B cell (primary cell): ENCODE results near the gene BORCS8. TPM values are rescaled to one million over a fixed set of nuclear protein-coding genes. Genes with fewer than 3 reads are reported as not detected.
A peak's percentile ranks its signal among the peaks of the same experiment; 100 is the strongest.

Experiments
- ATAC-seq: fragments of 200-7000 bp; cut with Tn5 transposase; one replicate; pipeline ENCODE4 v1.10.0; 2021; ENCODE audit warnings: low read depth, mild to moderate bottlenecking, moderate number of reproducible peaks, moderate library complexity
- CTCF ChIA-PET: fragments of 350-600 bp; sonication (Branson Sonifier 250); formaldehyde crosslinking; loops from one replicate; lab custom pipeline; 2021; ENCODE audit warnings: antibody characterized with exemption, inconsistent platforms; lab: Charles Lee
- POLR2A ChIA-PET: fragments of 350-600 bp; sonication (Branson Sonifier 250); formaldehyde crosslinking; loops from one replicate; lab custom pipeline; 2021; ENCODE audit warnings: antibody characterized with exemption; lab: Charles Lee
- DNase-seq: peaks from one replicate; pipeline ENCODE4 v3.0.0; 2013
- H2AFZ ChIP-seq: 2 replicates; pipeline ENCODE4 v1.6.1; 2012; ENCODE audit warnings: mild to moderate bottlenecking, low read depth, low read length; ENCODE audit not compliant: insufficient read depth, poor library complexity, severe bottlenecking
- H3K27ac ChIP-seq, 2 donors: 1 replicate in 1 of 2; 2 replicates in 1 of 2; pipeline ENCODE4 v1.5.1; 2012 to 2013; ENCODE audit warnings: low read length in 2 of 2, mild to moderate bottlenecking in 2 of 2, moderate library complexity in 1 of 2
- H3K27me3 ChIP-seq, 4 experiments: fragments of 200-600 bp in 1 of 4; sonication (generic) in 1 of 4; replicated peaks in 1 of 4; 1 replicate in 2 of 4; 2 replicates in 2 of 4; pipeline versions ENCODE4 v1.6.1 to v1.7.0; 2013 to 2016; ENCODE audit warnings: low read length in 3 of 4, mild to moderate bottlenecking in 2 of 4, mixed read lengths in 1 of 4, moderate library complexity in 1 of 4; ENCODE audit not compliant: insufficient read depth in 4 of 4, control insufficient read depth in 3 of 4; ENCODE audit errors: control extremely low read depth in 1 of 4
- H3K36me3 ChIP-seq, 2 experiments: replicated peaks in 1 of 2; 1 replicate in 1 of 2; 2 replicates in 1 of 2; pipeline versions ENCODE4 v1.6.1 to v1.7.1; 2013; ENCODE audit warnings: low read length in 1 of 2; ENCODE audit not compliant: insufficient read depth in 2 of 2, control insufficient read depth in 1 of 2; ENCODE audit errors: control extremely low read depth in 1 of 2, extremely low read depth in 1 of 2
- H3K4me1 ChIP-seq, 2 donors: fragments of 200-600 bp in 1 of 2; sonication (generic) in 1 of 2; 1 replicate in 1 of 2; 2 replicates in 1 of 2; pipeline versions ENCODE4 v1.5.1 to v1.6.1; 2013 to 2017; ENCODE audit warnings: low read length in 2 of 2; ENCODE audit not compliant: control insufficient read depth in 2 of 2, insufficient read depth in 2 of 2
- H3K4me2 ChIP-seq: replicated peaks from 2 replicates; pipeline ENCODE3; 2012; ENCODE audit warnings: mild to moderate bottlenecking, low read depth, low read length; ENCODE audit not compliant: poor library complexity, severe bottlenecking
- H3K4me3 ChIP-seq, 5 experiments: fragments of 200-600 bp in 1 of 5; sonication (generic) in 1 of 5; 1 replicate in 3 of 5; 2 replicates in 2 of 5; pipeline versions ENCODE4 v1.5.1 to v1.7.0; 2011 to 2016; ENCODE audit warnings: low read length in 4 of 5, mild to moderate bottlenecking in 4 of 5, low read depth in 2 of 5, control low read depth in 1 of 5, moderate library complexity in 1 of 5; ENCODE audit not compliant: insufficient read depth in 1 of 5; ENCODE audit errors: control extremely low read depth in 1 of 5, extremely low read depth in 1 of 5
- H3K79me2 ChIP-seq: fragments of 200-600 bp; sonication (generic); one replicate; pipeline ENCODE4 v1.6.0; 2016; ENCODE audit warnings: low read length; ENCODE audit not compliant: control insufficient read depth, insufficient read depth
- H3K9ac ChIP-seq: fragments of 200-600 bp; sonication (generic); 2 replicates; pipeline ENCODE4 v1.6.1; 2017; ENCODE audit warnings: mild to moderate bottlenecking, low read length, moderate library complexity
- H3K9me3 ChIP-seq, 3 donors: one replicate each; pipeline versions ENCODE4 v1.6.1 to v1.7.1; 2013; ENCODE audit warnings: low read length in 2 of 3; ENCODE audit not compliant: control insufficient read depth in 2 of 3, insufficient read depth in 1 of 3; ENCODE audit errors: control extremely low read depth in 1 of 3
- H4K20me1 ChIP-seq: 2 replicates; pipeline ENCODE4 v1.6.0; 2012; ENCODE audit warnings: mild to moderate bottlenecking, low read length; ENCODE audit not compliant: insufficient read depth, control insufficient read depth, poor library complexity, severe bottlenecking
- H3K27ac Mint-ChIP-seq: one replicate; pipeline ENCODE4 v1.8.0; 2021; ENCODE audit warnings: mixed read lengths
- H3K27me3 Mint-ChIP-seq: one replicate; pipeline ENCODE4 v1.8.0; 2021; ENCODE audit warnings: mixed read lengths
- H3K4me1 Mint-ChIP-seq: one replicate; pipeline ENCODE4 v1.8.0; 2021; ENCODE audit warnings: mixed read lengths
- H3K4me3 Mint-ChIP-seq: one replicate; pipeline ENCODE4 v1.8.0; 2021; ENCODE audit warnings: mixed read lengths
- H3K9me3 Mint-ChIP-seq: one replicate; pipeline ENCODE4 v1.8.0; 2022; ENCODE audit warnings: mixed read lengths; ENCODE audit not compliant: insufficient read depth
- CTCF ChIP-seq: fragments of 200-600 bp; IDR thresholded peaks from one replicate; pipeline ENCODE4 v1.8.0; 2022; ENCODE audit warnings: antibody characterized with exemption, mild to moderate bottlenecking
- EZH2 ChIP-seq: IDR thresholded peaks from 2 replicates; pipeline ENCODE4 v1.6.1; 2012; ENCODE audit warnings: borderline replicate concordance, low read depth, mild to moderate bottlenecking, moderate library complexity, low read length; ENCODE audit not compliant: insufficient read depth, poor library complexity, severe bottlenecking
- WGBS: methylation state at CpG from one replicate; pipeline ENCODE4 v1.1.5; 2013; ENCODE audit warnings: missing lambda C conversion rate; ENCODE audit not compliant: insufficient coverage; 5-methylcytosine and 5-hydroxymethylcytosine counted together
- intact Hi-C: fragments of 100-400 bp; cut with micrococcal nuclease; formaldehyde crosslinking; loops from one replicate; pipeline ENCODE4 v1.10.0; 2022
- polyA plus RNA-seq: library from polyadenylated mRNA; depleted of rRNA; stranded (reverse); fragments of >200 nt; gene quantifications from 2 replicates; pipeline ENCODE4 v1.2.3, GENCODE V29; 2012
- total RNA-seq, 2 donors: library from RNA; stranded (reverse); fragments of 120-200 nt in 1 of 2; gene quantifications; 1 replicate in 1 of 2; 2 replicates in 1 of 2; pipeline versions ENCODE4 v1.2.3 to v1.2.4, GENCODE V29; 2013 to 2022

BORCS8 gene
- total and polyA plus RNA-seq, 2 donors (not counting 1 experiment from before 2014, with no cell fraction given), result 37.6 to 63.1 TPM

GRCh38 chr19:19152668-19153384 is 39.1 kb downstream of the BORCS8 start:
- Mint-ChIP-seq H3K4me3 (no peak overlapping the region), H3K9me3 (peaks cover 3% of the 10 kb centered on the region), H3K27ac (no peak overlapping the region), H3K27me3 (no peaks in the 10 kb centered on the region), H3K4me1 (peaks cover 53% of the 10 kb centered on the region)
- Histone ChIP-seq H3K9ac (no peak overlapping the region), H4K20me1 (no peaks in the 10 kb centered on the region), H3K27me3 (no peaks in the 10 kb centered on the region), H3K36me3 (peaks cover 1 to 3% of the 10 kb centered on the region in 2 experiments), H3K4me1 (peaks cover 24 to 38% of the 10 kb centered on the region in 2 donors), H3K79me2 (no peaks in the 10 kb centered on the region), H3K4me2 (no peak overlapping the region), H2AFZ (no peak overlapping the region), H3K27ac (no peak overlapping the region), H3K4me3 (no peak overlapping the region), H3K9me3 (peaks cover 0 to 6% (median 6%) of the 10 kb centered on the region in 3 donors)
- DNase-seq, result no peak
- POLR2A ChIA-PET, result no interaction called here
- intact Hi-C loops, result no loop called here
- no peak for TF ChIP-seq EZH2
- TF ChIP-seq CTCF, result no peak
- 81% methylated on average over 12 of the region's 13 CpGs for WGBS
- CTCF ChIA-PET, result interaction anchor here (0.6 to 1.8 kb wide), 3 partner anchors 21 to 25 kb away, joined by 3 to 8 read pairs (median 4); no protein-coding TSS in a partner anchor
- no peak for ATAC-seq

- Mint-ChIP-seq H3K27me3 (no peaks in the 10 kb centered on the region), H3K4me3 (no peak overlapping the region), H3K4me1 (peaks cover 43% of the 10 kb centered on the region), H3K27ac (peak overlapping the region; percentile 59), H3K9me3 (peaks cover 3% of the 10 kb centered on the region)
- intact Hi-C loops, result no loop called here
- peak overlapping the region; percentile 50 for H3K4me2 ChIP-seq
- H3K4me1 ChIP-seq, result peaks cover 22 to 30% of the 10 kb centered on the region in 2 donors
- no peak overlapping the region for H3K27ac ChIP-seq
- DNase-seq (peak; percentile 52), ATAC-seq (peak; percentile 76)
- H3K79me2 ChIP-seq, result no peaks in the 10 kb centered on the region
- H2AFZ ChIP-seq, result no peak overlapping the region
- no peak for TF ChIP-seq CTCF
- TF ChIP-seq EZH2, result no peak
- POLR2A ChIA-PET, result no interaction called here
- no peak overlapping the region for H3K9ac ChIP-seq
- H3K9me3 ChIP-seq, result peaks cover 0 to 6% (median 6%) of the 10 kb centered on the region in 3 donors
- 38% methylated on average over 11 of the region's 11 CpGs for WGBS
- no peak overlapping the region for H3K4me3 ChIP-seq
- CTCF ChIA-PET, result interaction anchor here (1.8 kb wide), 1 partner anchor 22 kb away, joined by 8 read pairs; no protein-coding TSS in a partner anchor
- H3K36me3 ChIP-seq, result peaks cover 4 to 14% of the 10 kb centered on the region in 2 experiments
- H3K27me3 ChIP-seq, result no peaks in the 10 kb centered on the region
- no peaks in the 10 kb centered on the region for H4K20me1 ChIP-seq
Observed at GRCh38 chr19:19151418-19151817, 40.5 kb downstream of the BORCS8 start.
